GM19463 (cell line): ENCODE data around the gene KRTAP10-7.
"Not testable (repeated sequence)": the region's sequence is repeated elsewhere in the genome, so short reads cannot be mapped to it uniquely, and the experiment has no call there.

Experiments used
- ATAC-seq: cut with Tn5 transposase; IDR thresholded peaks from one replicate; pipeline ENCODE4 v1.9.1; 2021; ENCODE audit warnings: mild to moderate bottlenecking, moderate library complexity; ENCODE audit not compliant: unreplicated experiment

Gene KRTAP10-7, protein sequence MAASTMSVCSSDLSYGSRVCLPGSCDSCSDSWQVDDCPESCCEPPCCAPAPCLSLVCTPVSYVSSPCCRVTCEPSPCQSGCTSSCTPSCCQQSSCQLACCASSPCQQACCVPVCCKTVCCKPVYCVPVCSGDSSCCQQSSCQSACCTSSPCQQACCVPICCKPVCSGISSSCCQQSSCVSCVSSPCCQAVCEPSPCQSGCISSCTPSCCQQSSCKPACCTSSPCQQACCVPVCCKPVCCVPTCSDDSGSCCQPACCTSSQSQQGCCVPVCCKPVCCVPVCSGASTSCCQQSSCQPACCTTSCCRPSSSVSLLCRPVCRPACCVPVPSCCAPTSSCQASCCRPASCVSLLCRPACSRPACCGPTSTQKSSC

DNA sequence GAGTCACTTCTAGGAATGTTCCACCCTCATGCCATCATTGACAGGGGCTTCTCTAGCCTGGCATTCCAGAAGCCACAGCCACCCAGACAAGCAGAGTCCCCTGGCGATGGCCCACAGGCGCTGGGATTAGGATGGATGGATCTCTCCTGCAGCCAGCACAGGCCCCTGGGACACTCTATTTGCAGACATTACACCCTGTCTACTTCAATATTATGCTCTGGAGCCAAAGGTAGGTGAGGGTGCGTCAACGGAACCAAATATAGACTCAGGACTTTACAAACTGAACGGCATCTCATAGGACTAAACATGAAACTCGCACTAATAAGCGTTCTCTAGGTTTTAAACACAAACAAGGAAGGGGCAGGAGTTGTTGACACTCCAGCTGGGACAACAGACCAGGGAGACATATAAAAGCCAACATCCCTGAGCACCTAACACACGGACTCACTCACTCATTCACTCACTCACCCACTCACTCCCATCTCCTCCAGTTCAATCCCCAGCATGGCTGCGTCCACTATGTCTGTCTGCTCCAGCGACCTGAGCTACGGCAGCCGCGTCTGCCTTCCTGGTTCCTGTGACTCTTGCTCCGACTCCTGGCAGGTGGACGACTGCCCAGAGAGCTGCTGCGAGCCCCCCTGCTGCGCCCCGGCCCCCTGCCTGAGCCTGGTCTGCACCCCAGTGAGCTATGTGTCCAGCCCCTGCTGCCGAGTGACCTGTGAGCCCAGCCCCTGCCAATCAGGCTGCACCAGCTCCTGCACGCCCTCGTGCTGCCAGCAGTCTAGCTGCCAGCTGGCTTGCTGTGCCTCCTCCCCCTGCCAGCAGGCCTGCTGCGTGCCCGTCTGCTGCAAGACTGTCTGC, at the start of gene KRTAP10-7:
Gene KRTAP10-7 (plus strand): TSS at position 480 of the 861 bp plus-strand sequence. CDS start 25 bp downstream, at position 505.
- not testable (repeated sequence) for ATAC-seq

DNA sequence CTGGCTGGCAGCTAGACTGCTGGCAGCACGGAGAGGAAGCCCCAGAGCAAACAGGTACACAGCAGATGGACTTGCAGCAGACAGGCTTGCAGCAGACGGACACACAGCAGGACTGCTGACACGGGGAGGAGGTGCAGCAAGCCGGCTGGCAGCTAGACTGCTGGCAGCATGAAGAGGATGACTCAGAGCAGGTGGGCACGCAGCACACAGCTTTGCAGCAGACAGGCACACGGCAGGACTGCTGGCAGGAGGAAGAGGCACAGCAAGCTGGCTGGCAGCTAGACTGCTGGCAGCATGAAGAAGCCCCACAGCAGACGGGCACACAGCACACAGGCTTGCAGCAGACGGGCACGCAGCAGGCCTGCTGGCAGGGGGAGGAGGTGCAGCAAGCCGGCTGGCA, 49.6 kb upstream of the KRTAP10-7 start:
- no peak for ATAC-seq

DNA sequence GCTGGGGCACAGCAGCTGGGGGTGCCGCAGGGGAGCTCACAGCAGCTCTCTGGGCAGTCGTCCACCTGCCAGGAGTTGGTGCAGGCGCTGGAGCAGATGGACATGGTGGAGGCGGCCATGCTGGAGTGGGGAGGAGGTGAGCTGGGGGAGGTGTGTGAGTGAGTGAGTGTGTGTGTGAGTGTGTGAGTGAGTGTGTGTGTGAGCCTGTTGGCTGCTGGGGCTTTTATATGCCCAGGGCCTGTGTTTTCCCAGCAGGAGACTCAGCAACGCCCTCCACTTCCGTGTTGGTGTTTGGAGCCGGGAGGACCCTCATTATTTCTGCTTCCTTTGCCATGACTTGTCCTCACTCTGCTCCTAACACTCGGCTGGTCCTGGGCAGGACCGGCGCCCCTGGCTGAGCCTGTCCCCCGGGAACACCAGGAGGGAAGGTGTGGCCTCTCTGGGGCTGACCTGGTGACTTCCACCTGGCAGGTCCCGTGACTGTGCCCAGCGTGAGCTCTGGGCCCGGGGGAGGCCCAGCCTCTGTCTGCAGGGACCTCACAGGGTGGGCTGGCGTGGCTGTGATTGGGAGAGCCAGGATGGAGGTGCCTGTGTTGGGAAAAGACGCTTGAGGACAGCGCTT, 48.9 kb upstream of the KRTAP10-7 start, which contains the start of gene KRTAP10-2:
Gene KRTAP10-2 (minus strand): TSS at position 166 of the 622 bp plus-strand sequence. CDS start 47 bp downstream, at position 119.
- no peak for ATAC-seq

DNA sequence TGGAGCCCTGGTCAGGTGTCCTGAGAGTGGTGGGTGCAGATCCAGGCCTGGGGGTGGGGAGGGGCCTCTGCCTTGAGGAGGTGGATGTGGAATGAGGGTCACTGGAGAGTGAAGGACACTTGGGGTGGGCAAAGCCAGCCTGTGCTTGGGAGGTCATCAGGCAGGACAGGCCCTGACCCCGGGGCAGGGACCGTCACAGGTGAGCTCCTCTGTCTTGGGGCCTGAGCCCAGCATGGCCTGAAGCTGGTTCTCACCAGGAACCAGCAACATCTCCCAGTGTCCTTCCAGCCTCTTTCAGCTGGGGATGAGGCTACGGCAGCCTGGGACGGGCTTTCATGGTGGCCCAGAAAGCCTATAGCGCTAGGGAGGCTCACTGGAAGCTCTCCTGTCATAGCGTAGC, 48.3 kb upstream of the KRTAP10-7 start:
- ATAC-seq = no peak

DNA sequence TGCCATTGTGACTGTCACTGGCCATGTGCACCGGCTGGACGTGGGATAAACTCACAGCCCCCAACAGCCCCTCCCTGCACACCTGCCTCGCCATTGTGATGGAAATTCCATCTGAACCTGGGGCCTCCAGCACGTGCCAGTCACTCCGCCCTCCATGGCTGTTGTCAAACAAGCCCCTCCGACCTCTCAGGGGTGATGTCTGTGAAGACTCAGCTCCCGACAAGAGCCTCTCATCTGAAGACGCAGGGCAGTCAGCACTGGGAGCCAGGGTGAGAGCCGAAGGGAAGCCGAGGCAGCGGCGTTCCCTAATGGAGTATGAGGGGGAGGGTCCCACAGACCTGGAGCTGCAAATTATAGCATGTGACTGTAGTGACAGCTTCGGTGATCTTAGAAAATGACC, 47.7 kb upstream of the KRTAP10-7 start:
- ATAC-seq = no peak

DNA sequence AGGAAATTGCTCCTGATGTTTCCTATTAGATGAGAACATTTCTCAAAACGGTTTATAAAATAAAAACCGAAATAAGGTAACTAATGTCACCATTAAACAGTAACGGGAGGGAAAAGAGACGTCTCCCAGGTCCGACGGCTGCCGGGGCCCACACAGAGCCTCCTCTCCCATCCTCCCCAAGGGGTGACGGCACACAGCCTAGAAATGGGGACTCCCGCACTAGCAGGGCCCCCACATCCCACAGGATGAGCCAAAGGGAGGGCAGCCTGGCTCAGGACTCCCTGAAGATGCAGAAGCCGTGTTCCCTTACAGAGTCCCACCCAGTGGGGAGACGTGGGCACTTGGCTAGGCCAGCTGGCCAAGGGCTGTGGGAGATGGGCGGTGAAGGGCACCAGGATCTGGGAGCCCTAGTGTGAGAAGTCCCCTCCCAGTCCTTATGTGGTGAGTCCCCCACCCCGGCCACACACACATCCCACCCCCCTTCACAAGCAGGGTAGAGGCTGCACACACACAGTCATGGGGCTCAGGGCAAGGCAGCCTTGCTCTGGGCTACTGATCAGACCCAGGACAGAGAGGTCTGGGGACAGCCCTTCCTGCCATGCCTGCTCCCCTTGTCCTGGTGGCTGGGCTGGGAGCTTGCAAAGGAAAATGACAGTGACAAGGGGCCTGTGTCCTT, 45.1 kb upstream of the KRTAP10-7 start:
- no peak for ATAC-seq

DNA sequence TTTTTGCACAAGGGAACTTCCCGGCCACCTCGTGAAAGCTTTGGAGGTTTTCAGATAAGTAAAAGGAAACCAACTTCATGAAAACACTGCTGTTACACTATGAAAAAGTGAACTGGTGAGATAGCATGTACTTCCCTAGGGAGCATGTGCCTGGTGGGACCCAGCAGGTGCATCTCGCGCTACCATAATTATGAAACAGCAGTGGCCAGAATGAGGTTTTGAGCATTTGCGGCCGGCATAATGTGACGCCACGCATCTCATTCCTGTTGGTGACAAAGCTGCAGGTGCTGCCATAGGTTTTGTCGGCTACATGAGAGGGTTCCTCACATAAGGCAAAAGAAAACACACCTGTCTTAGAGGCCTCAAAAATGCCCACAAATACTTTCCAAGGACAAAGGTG, 43.5 kb upstream of the KRTAP10-7 start:
- no peak for ATAC-seq

DNA sequence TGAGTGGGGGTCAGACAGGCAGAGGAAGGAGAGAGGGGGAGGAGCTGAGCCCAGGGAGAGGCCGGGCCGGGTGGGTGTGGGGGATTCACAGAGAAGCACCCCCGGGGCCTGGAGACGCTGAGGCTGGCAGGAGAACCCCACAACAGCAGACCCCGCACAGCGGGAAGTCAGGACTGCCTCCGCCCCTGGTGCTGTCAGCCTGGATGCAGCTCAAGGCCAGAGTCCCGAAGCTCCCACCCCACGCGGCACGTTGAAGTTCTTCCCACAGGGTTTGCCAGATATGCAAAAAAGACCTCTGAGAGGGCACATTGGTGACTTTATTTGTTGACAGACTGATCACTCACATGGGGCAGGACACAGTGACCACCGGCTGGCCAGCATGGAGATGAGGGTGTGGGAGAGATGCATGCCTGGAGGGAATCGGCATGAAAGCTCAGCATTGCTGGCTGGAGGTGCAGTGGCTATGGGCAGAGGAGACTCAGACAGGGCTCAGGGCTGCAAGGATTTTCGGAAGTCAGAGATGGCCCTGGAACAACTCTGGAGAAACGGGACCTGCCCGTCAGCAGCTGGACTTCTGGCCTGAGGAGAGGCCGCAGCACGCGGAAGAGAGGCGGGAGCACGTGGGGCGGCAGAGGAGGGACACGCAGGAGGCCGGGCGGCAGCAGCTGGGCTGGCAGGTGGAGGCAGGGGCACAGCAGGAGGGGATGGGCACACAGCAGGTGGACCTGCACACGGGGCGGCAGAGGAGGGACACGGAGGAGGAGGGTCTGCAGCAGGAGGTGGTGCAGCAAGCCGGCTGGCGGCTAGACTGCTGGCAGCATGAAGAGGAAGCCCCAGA, 42.7 kb upstream of the KRTAP10-7 start:
- no peak for ATAC-seq

DNA sequence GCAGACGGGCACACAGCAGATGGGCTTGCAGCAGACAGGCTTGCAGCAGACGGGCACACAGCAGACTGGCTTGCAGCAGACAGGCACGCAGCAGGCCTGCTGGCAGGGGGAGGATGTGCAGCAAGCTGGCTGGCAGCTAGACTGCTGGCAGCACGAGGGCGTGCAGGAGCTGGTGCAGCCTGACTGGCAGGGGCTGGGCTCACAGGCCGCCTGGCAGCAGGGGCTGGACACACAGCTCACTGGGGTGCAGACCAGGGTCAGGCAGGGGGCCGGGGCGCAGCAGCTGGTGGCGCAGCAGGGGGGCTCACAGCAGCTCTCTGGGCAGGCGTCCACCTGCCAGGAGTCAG, 42.1 kb upstream of the KRTAP10-7 start:
- not testable (repeated sequence) for ATAC-seq

DNA sequence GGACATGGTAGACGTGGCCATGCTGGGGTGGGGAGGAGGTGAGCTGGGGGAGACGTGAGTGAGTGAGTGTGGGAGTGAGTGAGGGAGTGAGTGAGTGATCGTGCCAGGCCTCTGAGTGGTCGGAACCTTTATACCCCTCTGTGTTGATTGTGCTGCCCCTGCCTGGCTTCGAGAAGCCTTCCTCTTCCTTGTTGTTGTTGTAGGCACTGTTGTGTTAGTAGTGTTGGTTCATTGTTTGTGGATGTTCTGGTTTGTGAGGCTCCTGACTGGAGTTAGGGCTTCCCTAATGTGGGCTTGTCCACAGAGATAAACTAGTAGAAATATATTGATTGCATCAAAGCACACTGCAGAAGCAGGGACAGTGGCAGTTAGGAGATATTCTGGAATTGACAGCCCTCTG, 41.7 kb upstream of the KRTAP10-7 start, which contains the start of gene KRTAP10-3:
Gene KRTAP10-3 (minus strand): TSS at position 101 of the 400 bp plus-strand sequence. CDS start 80 bp downstream, at position 21.
- ATAC-seq = no peak

DNA sequence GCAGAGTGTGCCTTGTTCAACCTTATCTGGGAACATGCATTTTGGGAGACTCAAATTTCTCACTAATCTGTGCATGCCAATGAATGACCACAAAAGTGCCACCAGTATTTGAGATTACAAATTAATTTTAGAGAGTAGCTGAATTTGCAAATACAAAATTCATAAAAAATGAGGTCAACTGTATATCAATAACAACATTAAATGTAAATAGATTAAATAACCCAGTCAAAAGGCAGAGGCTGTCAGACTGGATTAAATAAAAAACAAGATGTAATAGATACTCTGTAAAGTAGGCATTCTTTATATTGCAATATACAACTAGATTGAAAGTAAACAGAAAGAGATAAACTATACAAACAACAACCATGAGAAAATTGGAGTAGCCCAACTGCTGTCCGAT, 36.3 kb upstream of the KRTAP10-7 start:
- no peak for ATAC-seq

DNA sequence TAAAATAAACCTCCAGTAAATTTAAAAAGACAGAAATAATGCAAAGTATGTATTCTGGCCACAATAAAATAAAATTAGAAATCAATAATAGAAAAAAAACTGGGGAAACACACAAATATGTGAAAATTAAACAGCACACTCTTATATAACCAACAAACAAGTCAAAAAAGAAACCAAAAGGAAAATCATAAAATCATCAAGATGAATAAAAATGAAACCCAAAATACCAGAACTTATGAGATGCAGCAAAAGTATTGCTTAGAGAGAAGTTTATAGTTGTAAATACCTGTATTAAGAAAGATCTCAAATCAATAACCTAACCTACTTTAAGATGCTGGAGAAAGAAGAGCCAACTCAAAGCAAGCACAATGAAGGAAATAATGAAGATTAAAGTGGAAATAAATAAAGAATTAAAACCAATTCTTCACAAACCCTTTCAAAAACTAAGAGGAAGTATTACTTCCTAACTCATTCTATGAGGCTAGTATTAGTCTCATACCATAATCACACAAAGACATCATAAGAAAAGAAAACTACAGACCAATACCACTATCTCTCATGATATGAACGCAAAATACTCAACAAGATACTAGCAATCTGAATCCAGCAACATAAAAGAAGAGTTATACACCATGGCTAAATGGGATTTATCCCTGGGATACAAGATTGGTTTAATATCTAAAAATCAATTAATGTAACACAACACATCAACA, 35.4 kb upstream of the KRTAP10-7 start:
- no peak for ATAC-seq

DNA sequence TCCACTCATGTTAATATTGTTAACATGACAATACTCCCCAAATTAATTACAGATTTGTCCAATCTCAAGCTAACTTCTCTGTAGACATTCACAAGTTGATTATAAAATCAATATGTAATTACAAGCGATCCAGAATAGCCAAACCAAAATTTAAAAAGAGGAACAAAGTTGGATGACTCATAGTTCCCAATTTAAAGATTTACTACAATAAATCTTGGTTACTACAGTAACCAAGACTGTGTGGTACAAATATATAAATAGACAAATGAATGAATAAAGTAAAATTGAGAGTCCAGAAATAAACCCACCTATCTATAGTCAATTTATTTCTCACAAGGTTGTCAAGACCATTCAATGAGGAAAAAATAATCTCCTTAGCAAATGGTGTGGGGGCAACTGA, 34.0 kb upstream of the KRTAP10-7 start:
- ATAC-seq = no peak

DNA sequence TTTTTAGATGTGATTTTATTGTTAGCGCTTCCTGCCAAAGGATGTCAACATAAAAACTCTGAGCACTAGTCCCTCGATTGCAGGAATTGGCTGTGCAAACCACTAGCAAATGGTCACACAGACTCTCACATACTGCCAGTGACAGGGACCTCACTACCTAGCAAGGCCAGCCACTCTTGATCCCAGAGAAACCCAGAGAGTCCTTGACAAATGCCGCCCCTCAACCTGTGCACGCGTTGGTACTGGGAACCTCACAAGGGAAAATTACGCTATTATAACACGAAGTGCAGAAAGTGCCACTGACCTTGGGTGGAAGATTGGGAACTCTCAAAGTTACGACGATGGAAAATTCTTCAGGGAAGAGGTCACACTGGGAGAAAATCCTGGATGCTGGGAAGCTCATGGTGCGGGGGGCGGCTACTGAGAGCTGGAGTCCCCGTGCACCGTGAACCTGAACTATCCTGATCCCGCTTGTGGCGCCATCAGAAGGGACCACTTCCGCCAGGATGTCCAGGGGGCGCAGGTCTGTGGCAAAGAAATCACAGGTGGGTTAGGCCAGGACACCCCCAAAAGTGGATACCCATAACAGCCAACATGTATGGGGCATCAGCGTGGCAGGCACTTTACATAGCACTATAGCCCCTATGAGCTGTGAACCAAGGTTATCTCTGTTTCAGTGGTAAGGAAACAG, 32.8 kb upstream of the KRTAP10-7 start:
- no peak for ATAC-seq

DNA sequence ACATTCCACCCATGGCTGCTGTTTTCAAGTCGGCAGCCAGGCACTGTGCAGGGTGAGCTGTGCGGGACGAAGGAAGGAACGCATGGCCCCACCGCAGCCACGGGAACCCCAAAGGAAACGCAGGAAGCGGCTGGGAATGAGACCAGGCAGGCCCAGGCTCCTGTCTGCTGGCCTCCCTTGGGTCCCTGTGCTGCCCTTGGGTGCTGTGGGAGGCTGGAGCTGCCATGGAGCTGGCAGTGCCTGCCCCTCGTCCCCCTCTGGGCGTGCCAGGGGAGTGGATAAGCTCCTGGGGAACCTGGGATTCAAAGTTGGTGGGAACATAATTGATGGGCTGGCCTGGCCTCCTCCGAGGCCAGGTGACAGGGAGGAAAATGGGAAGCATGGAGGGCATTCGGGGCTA, 32.1 kb upstream of the KRTAP10-7 start:
- no peak for ATAC-seq

DNA sequence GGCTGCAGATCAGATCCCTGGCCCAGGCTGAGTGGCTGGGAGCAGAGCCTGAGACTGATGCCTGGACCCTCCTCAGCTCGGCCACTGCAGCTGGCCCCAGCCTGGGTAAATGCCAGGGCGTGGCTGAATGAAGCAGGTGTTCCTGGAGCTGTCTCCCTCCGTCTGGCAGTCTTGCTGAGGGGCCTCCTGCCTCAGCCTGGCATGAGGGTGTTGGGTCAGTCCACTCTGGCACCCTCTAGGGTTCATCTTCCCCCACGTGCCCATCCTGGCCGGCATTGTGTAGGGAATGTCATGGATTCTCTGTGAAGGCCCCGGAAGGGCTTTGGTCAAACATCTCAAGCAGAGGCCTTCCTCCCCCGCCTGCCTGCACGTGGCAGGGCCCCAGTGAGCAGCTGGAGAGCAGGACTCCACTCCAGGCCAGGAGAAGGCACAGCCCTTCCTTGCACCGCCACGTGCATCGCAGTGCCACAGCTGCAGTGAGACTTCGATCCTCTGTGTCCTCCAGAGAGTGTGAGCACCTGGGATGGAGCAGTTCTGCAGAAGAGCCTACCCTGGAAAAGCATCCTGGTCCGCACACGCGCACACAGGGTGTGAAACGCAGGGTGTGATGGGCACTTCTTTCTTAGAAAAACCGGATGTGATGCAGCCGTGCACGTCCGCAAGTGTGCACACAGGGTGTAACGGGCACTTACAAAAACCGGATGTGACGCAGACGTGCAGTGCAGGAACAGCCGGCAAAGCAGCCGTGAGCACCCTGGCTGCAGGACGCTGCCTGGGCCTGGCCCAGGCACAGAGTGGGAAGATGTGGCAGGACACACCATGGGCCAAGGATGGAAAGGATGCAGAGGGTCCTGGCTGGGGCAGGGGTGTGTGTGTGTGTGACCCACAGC, 31.5 kb upstream of the KRTAP10-7 start:
- ATAC-seq = no peak

DNA sequence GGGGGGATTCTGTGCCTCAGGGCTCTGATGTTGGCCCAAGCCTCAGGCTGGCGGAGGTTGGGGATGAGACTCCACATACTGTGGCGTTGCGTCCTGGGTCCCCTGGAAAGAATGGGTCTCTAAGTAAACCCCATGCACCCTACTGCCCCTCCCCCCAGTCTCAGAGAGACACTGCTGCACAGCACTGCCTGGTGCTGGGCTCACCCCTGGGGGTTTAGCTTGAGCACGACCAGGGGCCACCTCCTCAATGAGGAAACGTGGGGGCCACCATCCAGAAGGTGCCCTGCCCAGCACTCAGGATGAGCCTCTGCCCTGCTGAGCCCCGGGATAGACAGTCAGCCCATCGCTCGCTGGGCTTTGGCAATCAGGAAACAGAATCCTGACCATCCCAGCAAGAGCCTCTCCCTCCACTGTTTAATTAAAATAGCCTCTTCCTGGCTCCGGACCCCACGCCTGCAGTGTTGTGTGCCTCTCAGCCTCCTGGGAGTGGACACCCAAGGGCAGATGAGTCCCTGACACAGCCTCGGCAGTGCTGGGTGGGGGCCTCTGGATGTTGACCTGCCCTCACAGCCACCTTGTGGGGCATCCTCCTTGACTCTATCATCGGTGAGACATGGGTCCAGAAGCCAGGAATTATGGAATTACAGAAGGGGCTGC, 30.4 kb upstream of the KRTAP10-7 start:
- ATAC-seq = no peak
